BJ (cell line): ENCODE results near the gene TRPM3. TPM values are rescaled to one million over a fixed set of nuclear protein-coding genes. Genes with fewer than 3 reads are reported as not detected.

Source experiments
- CTCF ChIA-PET: fragments of 350-600 bp; formaldehyde crosslinking; extraction: SDS; loops from one replicate; lab custom pipeline; 2021; ENCODE audit warnings: antibody characterized with exemption, inconsistent platforms; lab: Yijun Ruan, JAX
- POLR2A ChIA-PET: fragments of 300-600 bp; sonication (Branson Sonifier 250); formaldehyde crosslinking; extraction: SDS; loops from one replicate; lab custom pipeline; 2021; ENCODE audit warnings: antibody characterized with exemption; lab: Charles Lee
- DNase-seq: peaks from one replicate; pipeline ENCODE4 v3.0.0-alpha.2; 2011; ENCODE audit warnings: low read depth
- H3K27me3 ChIP-seq: 2 replicates; pipeline ENCODE4 v1.6.0; 2011; ENCODE audit warnings: low read length; ENCODE audit not compliant: control insufficient read depth, insufficient read depth
- H3K36me3 ChIP-seq: 2 replicates; pipeline ENCODE4 v1.5.1; 2011; ENCODE audit warnings: low read length; ENCODE audit not compliant: control insufficient read depth, insufficient read depth
- H3K4me3 ChIP-seq: 2 replicates; pipeline ENCODE4 v1.5.1; 2011; ENCODE audit warnings: low read depth, mild to moderate bottlenecking, control low read depth, low read length
- CTCF ChIP-seq: IDR thresholded peaks from 2 replicates; pipeline ENCODE4 v1.5.1; 2011; ENCODE audit warnings: low read depth, mild to moderate bottlenecking, control low read depth, inconsistent platforms, low read length, moderate library complexity; ENCODE audit not compliant: insufficient read depth
- polyA plus RNA-seq: library from polyadenylated mRNA; depleted of rRNA; stranded (reverse); fragments of >200 nt; gene quantifications from 2 replicates; pipeline ENCODE4 v1.2.3, GENCODE V29; 2011

TRPM3 gene
- polyA plus RNA-seq, 1 experiment: 0.07 TPM

- Histone ChIP-seq H3K27me3 (no peaks in the 10 kb centered on the region), H3K4me3 (no peak overlapping the region), H3K36me3 (no peaks in the 10 kb centered on the region)
- no peak for DNase-seq
- no peak for TF ChIP-seq CTCF
- ChIA-PET POLR2A (no interaction called here), CTCF (interaction anchor here (0.6 kb wide), 1 partner anchor 386 kb away, joined by 4 read pairs; no protein-coding TSS in a partner anchor)
Observed at GRCh38 chr9:70594386-70594944, 527.0 kb downstream of the TRPM3 start.

GRCh38 chr9:70593241-70593640 lies 528.2 kb downstream of the TRPM3 start:
- CTCF ChIA-PET: interaction anchor here (0.6 kb wide), 1 partner anchor 69 kb away, joined by 3 read pairs; no protein-coding TSS in a partner anchor
- no peak for DNase-seq
- Histone ChIP-seq H3K27me3 (no peaks in the 10 kb centered on the region), H3K4me3 (no peak overlapping the region), H3K36me3 (no peaks in the 10 kb centered on the region)
- no peak for TF ChIP-seq CTCF
- POLR2A ChIA-PET: interaction anchor here (0.6 kb wide), 1 partner anchor 174 kb away, joined by 8 read pairs; no protein-coding TSS in a partner anchor

- CTCF ChIA-PET: interaction anchor here (2.3 kb wide), 1 partner anchor 10 kb away, joined by 11 read pairs; no protein-coding TSS in a partner anchor
- POLR2A ChIA-PET: interaction anchor here (0.6 to 1.0 kb wide), 4 partner anchors 16 to 472 kb away, joined by 3 to 5 read pairs (median 4); no protein-coding TSS in a partner anchor
- Histone ChIP-seq H3K4me3 (no peak overlapping the region), H3K36me3 (no peaks in the 10 kb centered on the region), H3K27me3 (no peaks in the 10 kb centered on the region)
- DNase-seq: peak; percentile 81
- TF ChIP-seq CTCF: no peak
Observed at GRCh38 chr9:70590315-70590677, 531.1 kb downstream of the TRPM3 start.

GRCh38 chr9:70589571-70590314 lies 531.7 kb downstream of the TRPM3 start:
- ChIA-PET CTCF (interaction anchor here (0.9 to 2.3 kb wide), 3 partner anchors 11 to 105 kb away, joined by 3 to 11 read pairs (median 4); no protein-coding TSS in a partner anchor), POLR2A (interaction anchor here (0.6 to 1.0 kb wide), 4 partner anchors 15 to 471 kb away, joined by 3 to 5 read pairs (median 4); no protein-coding TSS in a partner anchor)
- TF ChIP-seq CTCF: no peak
- H3K27me3 ChIP-seq: no peaks in the 10 kb centered on the region
- H3K36me3 ChIP-seq: no peaks in the 10 kb centered on the region
- peak; percentile 83 for DNase-seq
- no peak overlapping the region for H3K4me3 ChIP-seq

GRCh38 chr9:70588999-70589398 lies 532.4 kb downstream of the TRPM3 start:
- no peak for TF ChIP-seq CTCF
- Histone ChIP-seq H3K27me3 (no peaks in the 10 kb centered on the region), H3K36me3 (no peaks in the 10 kb centered on the region), H3K4me3 (no peak overlapping the region)
- no peak for DNase-seq
- POLR2A ChIA-PET: no interaction called here
- CTCF ChIA-PET: interaction anchor here (0.8 to 2.3 kb wide), 5 partner anchors 11 to 170 kb away, joined by 3 to 11 read pairs (median 4); no protein-coding TSS in a partner anchor
